Kidney (tissue), 14 donors: ENCODE measurements around the gene TNFRSF11A. TPM values are rescaled to one million over a fixed set of nuclear protein-coding genes. Genes with fewer than 3 reads are reported as not detected.

Source experiments
- DNase-seq, 5 donors: peaks; one replicate each; pipeline ENCODE4 v3.0.0-alpha.2; 2013 to 2020
- FAIRE-seq: peaks from 2 replicates; lab custom pipeline; 2012; peaks lifted over from hg19 to GRCh38; lab: Jason Lieb, UNC
- H3K27ac ChIP-seq, 2 donors: one replicate each; pipeline ENCODE4 v1.7.0; 2013; ENCODE audit warnings: low read depth in 2 of 2, low read length in 2 of 2, inconsistent platforms in 1 of 2
- H3K27me3 ChIP-seq: one replicate; pipeline ENCODE4 v1.7.1; 2013; ENCODE audit warnings: low read length, inconsistent platforms; ENCODE audit not compliant: control insufficient read depth, insufficient read depth
- H3K36me3 ChIP-seq, 3 donors: one replicate each; pipeline versions ENCODE4 v1.7.0 to v1.7.1; 2013; ENCODE audit warnings: low read length in 3 of 3, control low read depth in 1 of 3, inconsistent platforms in 1 of 3; ENCODE audit not compliant: insufficient read depth in 3 of 3, control insufficient read depth in 2 of 3
- H3K4me1 ChIP-seq, 3 donors: one replicate each; pipeline versions ENCODE4 v1.7.0 to v1.7.1; 2013; ENCODE audit warnings: low read length in 3 of 3, inconsistent platforms in 1 of 3, low read depth in 1 of 3; ENCODE audit not compliant: control insufficient read depth in 2 of 3, insufficient read depth in 2 of 3
- H3K4me3 ChIP-seq, 3 donors: one replicate each; pipeline versions ENCODE4 v1.7.0 to v1.8.1; 2013; ENCODE audit warnings: low read length in 3 of 3, control low read depth in 1 of 3, inconsistent platforms in 1 of 3
- H3K9ac ChIP-seq, 3 donors: one replicate each; pipeline versions ENCODE4 v1.7.0 to v1.7.1; 2013; ENCODE audit warnings: low read length in 3 of 3, control low read depth in 1 of 3, inconsistent platforms in 1 of 3
- H3K9me3 ChIP-seq, 3 donors: one replicate each; pipeline versions ENCODE4 v1.7.0 to v1.7.1; 2013; ENCODE audit warnings: low read length in 3 of 3, control low read depth in 1 of 3, inconsistent platforms in 1 of 3; ENCODE audit not compliant: control insufficient read depth in 2 of 3, insufficient read depth in 1 of 3
- intact Hi-C: fragments of 100-400 bp; cut with DNase I; formaldehyde crosslinking; loops from one replicate; pipeline ENCODE4 v1.11.1; 2022
- polyA plus RNA-seq: library from polyadenylated mRNA; stranded (reverse); fragments of 350-450 nt; fragmentation: Illumina TruSeq; extraction: RNeasy Lipid Tissue Mini Kit (QIAGEN cat#74804); gene quantifications from one replicate; pipeline ENCODE4 v1.2.3, GENCODE V29; 2014; ENCODE audit warnings: low read depth, low replicate concordance; ENCODE audit not compliant: insufficient read depth
- total RNA-seq: library from RNA; stranded (reverse); fragmentation: NEBNext Ultra II Directional; extraction: Animal tissue kit (Norgen Biotek cat#: 25700); gene quantifications from one replicate; pipeline ENCODE4 v1.2.1, GENCODE V29; 2021
- TF ChIP-seq, protein P1 (sequence below): IDR thresholded peaks from 3 replicates; pipeline ENCODE4 v1.5.1; 2012; ENCODE audit warnings: mild to moderate bottlenecking, moderate library complexity, borderline replicate concordance; ENCODE audit not compliant: insufficient read depth; ENCODE audit errors: extremely low read depth
- donor health status: control.
- donor health status: control.
- donor health status: control.
- donor health status: control.
- donor health status: control.
- donor health status: DM: yes; HTN: yes; CAD: no.
- donor health status: Normal renal cell carcinoma (clear cell type).

The TNFRSF11A gene
- total and polyA plus RNA-seq, 2 donors from 2014 or later = 0.39 to 5.4 TPM

DNA sequence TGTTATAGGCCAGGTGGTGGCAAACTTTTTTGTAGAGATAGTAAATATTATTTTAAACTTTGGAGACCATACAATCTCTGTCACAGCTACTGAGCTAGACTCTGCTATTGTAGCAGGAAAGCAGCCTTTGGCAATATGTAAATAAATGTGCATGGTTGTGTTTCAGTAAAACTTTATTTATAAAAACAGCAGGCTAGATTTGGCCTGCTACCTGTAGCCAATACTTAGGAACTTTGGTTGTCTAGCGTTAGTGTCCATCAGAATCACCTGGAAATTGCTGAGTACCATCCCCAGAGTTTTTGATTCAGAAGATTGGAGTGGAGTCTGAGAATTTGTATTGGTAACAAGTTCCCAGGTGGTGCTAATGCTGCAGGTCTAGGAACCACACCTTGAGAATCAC, 23.8 kb upstream of the TNFRSF11A start:
- H3K27ac ChIP-seq = no peak overlapping the region
- H3K9ac ChIP-seq = no peak overlapping the region
- H3K36me3 ChIP-seq = peaks cover 0 to 15% (median 12%) of the 10 kb centered on the region in 3 donors
- no peak overlapping the region for H3K4me3 ChIP-seq
- TF ChIP-seq, protein P1, sequence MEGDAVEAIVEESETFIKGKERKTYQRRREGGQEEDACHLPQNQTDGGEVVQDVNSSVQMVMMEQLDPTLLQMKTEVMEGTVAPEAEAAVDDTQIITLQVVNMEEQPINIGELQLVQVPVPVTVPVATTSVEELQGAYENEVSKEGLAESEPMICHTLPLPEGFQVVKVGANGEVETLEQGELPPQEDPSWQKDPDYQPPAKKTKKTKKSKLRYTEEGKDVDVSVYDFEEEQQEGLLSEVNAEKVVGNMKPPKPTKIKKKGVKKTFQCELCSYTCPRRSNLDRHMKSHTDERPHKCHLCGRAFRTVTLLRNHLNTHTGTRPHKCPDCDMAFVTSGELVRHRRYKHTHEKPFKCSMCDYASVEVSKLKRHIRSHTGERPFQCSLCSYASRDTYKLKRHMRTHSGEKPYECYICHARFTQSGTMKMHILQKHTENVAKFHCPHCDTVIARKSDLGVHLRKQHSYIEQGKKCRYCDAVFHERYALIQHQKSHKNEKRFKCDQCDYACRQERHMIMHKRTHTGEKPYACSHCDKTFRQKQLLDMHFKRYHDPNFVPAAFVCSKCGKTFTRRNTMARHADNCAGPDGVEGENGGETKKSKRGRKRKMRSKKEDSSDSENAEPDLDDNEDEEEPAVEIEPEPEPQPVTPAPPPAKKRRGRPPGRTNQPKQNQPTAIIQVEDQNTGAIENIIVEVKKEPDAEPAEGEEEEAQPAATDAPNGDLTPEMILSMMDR = no peak
- no peak for FAIRE-seq
- no peaks in the 10 kb centered on the region for H3K4me1 ChIP-seq
- H3K9me3 ChIP-seq = no peaks in the 10 kb centered on the region
- no peak for DNase-seq
- H3K27me3 ChIP-seq = no peaks in the 10 kb centered on the region
- intact Hi-C loops = no loop called here

DNA sequence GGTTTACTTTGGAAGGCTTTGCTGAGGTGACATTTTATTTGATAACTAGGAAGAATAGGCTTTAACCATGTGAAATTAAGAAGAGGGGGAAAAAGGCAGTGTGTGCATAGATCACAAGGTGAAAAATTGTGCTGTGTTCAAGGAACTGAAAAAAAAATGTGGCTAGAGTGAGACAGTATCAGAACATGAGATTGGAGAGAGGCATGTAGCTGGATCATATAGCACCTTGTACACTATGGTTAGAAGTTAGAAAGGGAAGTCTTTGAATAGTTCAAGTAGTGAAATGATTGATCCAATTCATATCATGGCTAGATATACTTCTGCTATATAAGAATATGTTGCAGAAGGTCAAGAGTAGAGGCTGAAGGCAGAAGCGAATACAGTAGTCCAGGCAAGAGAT, 12.3 kb upstream of the TNFRSF11A start:
- FAIRE-seq = no peak
- no peak for DNase-seq
- Histone ChIP-seq H3K9ac (no peak overlapping the region), H3K9me3 (no peaks in the 10 kb centered on the region), H3K27ac (no peak overlapping the region), H3K36me3 (peaks cover 0 to 6% (median 0%) of the 10 kb centered on the region in 3 donors), H3K4me3 (no peak overlapping the region), H3K27me3 (no peaks in the 10 kb centered on the region), H3K4me1 (no peaks in the 10 kb centered on the region)
- intact Hi-C loops = no loop called here
- TF ChIP-seq, protein P1 = no peak

DNA sequence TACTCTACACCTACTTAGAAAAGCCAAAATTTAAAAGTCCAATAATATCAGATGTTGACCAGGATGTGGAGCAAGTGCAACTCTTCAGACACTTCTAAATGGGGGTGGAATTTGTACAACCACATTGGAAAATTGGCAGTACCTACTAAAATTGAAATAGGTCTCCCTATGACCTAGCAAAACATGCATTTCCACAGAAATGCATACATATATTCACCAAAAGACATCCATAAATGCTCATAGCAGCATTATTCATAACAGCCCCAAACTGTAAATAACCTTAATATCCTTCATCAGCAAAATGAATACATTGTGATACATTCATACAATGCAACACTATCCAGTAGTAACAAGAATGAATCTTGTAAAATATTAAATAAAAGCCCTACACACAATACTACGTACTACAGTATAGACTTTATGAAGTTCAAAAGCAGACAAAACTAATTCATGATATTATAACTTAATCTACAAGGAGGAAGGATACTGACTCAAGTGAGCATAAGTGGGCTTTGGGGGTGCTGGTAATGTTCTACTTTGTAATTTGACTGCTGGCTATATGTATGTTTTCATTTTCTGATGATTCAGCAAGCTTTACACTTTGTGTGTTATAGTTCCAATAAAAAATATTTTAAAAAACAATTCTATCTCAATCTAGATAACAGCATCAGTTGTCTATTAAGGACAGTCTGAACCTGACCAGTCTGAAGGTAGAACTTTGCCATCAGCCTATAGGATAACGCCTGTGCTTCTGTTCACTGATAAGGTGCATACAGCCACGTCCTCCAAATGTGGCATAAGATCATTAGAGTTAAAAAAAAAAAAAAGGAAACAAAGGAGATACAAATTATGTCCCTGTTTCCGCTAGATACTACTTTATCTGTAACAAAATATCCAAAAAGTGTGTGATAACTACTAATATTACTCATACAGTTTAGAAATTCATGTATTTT, 6.6 kb upstream of the TNFRSF11A start:
- H3K9ac ChIP-seq = no peak overlapping the region
- H3K9me3 ChIP-seq = no peaks in the 10 kb centered on the region
- H3K27me3 ChIP-seq = peaks cover 4% of the 10 kb centered on the region
- H3K36me3 ChIP-seq = no peaks in the 10 kb centered on the region
- no peak overlapping the region for H3K27ac ChIP-seq
- no peaks in the 10 kb centered on the region for H3K4me1 ChIP-seq
- FAIRE-seq (no peak), DNase-seq (no peak)
- TF ChIP-seq, protein P1 = no peak
- no peak overlapping the region for H3K4me3 ChIP-seq
- intact Hi-C loops = no loop called here
